Left lobe of liver (tissue), 2 donors: Measurements from ENCODE around the gene POLA1. TPM values are rescaled to one million over a fixed set of nuclear protein-coding genes. Genes with fewer than 3 reads are reported as not detected.

ENCODE experiments used
- ATAC-seq: fragments of 200-7000 bp; cut with Tn5 transposase; one replicate; pipeline ENCODE4 v1.9.1; 2020; ENCODE audit warnings: mild to moderate bottlenecking, moderate library complexity
- DNase-seq: peaks from one replicate; pipeline ENCODE4 v3.0.0-alpha.2; 2020; ENCODE audit warnings: low spot score
- total RNA-seq: library from RNA; stranded (reverse); gene quantifications from one replicate; pipeline ENCODE4 v1.2.1, GENCODE V29; 2021
- donor health status: DM: no; HTN: no; CAD: no; lungs with moderate emphysema.
- donor health status: DM: no; HTN: yes; CAD: no.

Gene POLA1
- total RNA-seq, 1 donor from 2014 or later, result 3.0 TPM

GRCh38 chrX:24682739-24683432, 10.8 kb upstream of the POLA1 start:
- ATAC-seq, result no peak
- DNase-seq, result no peak

GRCh38 chrX:24684048-24684447, 9.7 kb upstream of the POLA1 start:
- ATAC-seq (no peak), DNase-seq (no peak)

- no peak for ATAC-seq
Measured at GRCh38 chrX:24692305-24692704, 1.4 kb upstream of the POLA1 start.

GRCh38 chrX:24694825-24695224, 1.1 kb downstream of the POLA1 start:
- ATAC-seq (no peak), DNase-seq (no peak)

More at GRCh38 chrX:24692305-24692704, 1.4 kb upstream of the POLA1 start:
- no peak for DNase-seq

GRCh38 chrX:24696294-24696693, 2.6 kb downstream of the POLA1 start:
- ATAC-seq, result no peak
- DNase-seq, result no peak

DNA sequence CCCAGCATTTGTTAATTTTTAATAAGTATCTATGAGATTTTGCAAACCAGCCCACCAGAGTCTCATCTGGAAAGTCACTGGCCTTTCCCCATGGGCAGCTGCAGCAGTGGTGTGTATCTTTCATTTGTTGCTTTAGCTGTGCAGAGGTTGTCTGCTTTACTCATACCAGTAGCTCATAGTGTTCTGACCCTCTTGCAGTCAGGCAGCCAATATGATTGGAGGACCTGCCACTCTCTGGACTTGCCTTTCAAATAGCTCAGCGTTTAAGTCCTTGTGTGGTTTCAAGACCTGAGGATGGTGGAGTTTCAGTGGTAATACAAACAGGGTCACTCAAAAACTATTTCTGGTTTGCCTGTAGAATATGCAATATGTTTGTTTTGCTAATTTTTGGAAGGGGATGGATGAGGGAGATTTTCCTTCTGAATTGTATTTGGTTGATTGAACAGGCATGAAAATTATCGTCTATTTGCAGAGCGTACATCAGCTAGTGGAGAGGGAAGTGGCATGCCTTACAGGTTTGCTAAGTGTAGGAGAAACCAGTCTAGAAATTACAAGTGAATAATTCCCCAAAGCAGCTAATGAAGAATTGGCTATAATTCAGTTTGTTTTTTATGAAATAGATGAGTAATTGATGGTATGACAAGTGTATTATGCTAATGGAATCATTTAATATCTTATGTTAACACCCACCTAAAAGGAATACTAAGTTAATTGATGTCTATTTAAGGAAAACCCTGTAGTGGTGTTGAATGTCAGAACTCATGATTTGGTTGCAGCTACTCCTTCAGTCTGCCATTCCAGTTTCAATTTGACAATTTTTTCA, 8.9 kb downstream of the POLA1 start:
- DNase-seq, result no peak
- no peak for ATAC-seq

DNA sequence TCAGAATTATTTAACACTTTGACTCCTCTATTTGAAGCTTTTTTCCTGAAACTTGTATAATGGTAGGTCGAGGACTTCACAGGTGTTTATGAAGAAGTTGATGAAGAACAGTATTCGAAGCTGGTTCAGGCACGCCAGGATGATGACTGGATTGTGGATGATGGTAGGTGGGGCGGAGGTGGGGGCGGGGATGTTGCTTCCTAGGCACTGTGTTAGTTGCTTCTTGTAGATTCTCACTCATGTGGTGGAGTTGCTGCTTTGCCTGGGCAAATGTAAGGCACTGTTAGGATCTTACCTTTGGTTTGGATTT, 9.4 kb downstream of the POLA1 start:
- DNase-seq, result no peak
- no peak for ATAC-seq

DNA sequence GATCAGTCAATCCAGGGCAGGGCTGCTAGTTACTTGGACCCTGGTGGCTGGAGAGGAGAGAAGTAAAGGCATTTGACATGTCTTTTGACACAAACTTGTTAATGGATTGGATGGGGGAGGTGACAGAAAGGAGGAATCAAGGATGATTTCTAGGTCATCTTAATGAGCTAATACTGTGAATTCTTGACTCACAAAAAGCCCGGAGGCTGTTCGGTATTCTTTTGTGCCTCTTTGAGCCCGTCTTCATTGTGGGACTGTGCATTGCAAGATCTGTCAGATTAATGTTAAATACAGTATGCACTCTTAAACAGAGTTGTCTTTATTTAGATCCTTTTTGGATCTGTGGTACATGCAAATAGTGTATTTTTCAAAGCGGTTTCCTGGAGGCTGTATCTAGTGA, 25.1 kb downstream of the POLA1 start:
- ATAC-seq (no peak), DNase-seq (no peak)

GRCh38 chrX:24720036-24720435, 26.3 kb downstream of the POLA1 start:
- ATAC-seq (no peak), DNase-seq (no peak)

GRCh38 chrX:24728530-24728929, 34.8 kb downstream of the POLA1 start:
- ATAC-seq (peak; percentile 84), DNase-seq (peak; percentile 72)

GRCh38 chrX:24732766-24733500, 39.2 kb downstream of the POLA1 start:
- no peak for DNase-seq
- ATAC-seq, result no peak

DNA sequence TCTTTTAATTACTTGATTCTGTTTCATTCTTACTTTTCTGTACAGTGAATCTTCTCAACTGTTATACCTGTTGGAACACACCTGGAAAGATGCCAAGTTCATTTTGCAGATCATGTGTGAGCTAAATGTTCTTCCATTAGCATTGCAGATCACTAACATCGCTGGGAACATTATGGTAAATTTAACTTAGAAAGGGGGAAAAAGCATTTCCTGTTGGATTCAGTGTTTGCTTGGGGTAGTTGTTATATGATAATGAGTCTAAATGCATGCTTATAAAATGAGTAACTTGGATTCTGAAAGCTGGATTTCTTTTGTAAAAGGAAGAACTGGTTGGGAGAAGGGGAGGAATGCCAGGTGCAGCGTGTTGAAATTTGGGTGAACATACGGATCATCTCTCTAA, 47.6 kb downstream of the POLA1 start:
- ATAC-seq (no peak), DNase-seq (no peak)

DNA sequence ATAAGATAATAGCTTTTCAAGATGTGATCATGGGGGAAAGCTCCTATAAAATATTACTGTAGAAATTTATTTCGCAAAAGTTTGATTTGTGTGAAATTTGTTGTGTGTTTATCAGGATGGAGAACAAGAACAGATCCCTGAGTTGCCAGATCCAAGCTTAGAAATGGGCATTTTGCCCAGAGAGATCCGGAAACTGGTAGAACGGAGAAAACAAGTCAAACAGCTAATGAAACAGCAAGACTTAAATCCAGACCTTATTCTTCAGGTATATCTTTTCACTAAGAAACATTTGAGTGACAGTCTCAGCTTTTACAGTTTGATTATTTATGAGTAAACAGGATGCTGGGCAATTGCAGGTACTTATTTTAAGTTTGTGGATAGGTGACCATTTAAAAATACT, 54.5 kb downstream of the POLA1 start:
- no peak for ATAC-seq
- no peak for DNase-seq

- no peak for ATAC-seq
- no peak for DNase-seq
Measured at GRCh38 chrX:24759786-24760185, 66.1 kb downstream of the POLA1 start.

DNA sequence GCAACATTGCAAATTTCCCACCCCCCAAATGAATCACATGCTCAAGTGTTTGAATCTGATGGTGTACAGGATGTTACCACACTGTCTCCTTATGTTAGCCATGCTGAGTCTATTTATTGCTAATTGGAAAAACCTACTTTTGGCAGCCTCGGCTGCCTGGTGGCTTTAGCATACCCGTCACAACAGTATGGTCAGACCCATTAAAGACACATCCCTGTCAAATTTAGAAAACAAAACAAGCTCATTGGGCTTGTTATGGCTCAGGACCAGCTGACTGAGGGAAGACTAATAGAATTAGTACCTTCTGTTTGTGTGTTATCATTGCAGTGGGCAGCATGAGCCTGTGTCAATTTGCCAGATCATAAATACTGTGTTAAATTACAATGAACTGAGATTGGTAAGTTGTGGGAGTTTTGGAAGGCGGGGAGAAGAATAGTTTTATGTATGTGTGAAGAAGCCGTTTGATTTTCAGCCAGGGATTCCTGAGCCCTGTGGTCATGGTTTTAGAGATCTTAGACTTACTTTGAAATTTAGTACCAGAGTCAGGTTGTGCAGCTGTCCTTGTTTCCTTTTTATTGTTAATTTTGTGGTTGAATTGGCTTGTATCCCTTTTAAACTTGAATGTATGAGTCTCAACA, 66.8 kb downstream of the POLA1 start:
- DNase-seq, result no peak

DNA sequence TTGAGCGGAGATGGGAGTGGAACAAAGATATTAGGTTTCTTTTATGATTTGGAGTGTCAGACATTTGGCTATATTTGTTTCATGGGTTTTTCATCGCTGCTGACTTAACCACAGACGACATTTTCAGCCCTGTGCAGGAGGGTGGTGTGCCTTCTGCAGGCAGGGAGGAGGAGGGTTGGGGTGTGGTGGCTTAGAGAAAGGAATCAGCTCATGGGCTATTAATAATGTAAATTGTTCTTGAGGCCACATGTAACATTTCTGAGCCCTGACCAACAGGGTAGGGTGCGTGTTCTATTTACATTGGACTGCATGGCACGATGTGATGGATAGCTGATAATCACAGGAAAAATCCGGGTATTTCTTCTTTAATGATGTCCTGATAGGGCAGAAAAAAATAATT, 67.6 kb downstream of the POLA1 start:
- no peak for ATAC-seq
- DNase-seq, result no peak

More for the DNA sequence above, 66.8 kb downstream of the POLA1 start:
- ATAC-seq, result no peak

DNA sequence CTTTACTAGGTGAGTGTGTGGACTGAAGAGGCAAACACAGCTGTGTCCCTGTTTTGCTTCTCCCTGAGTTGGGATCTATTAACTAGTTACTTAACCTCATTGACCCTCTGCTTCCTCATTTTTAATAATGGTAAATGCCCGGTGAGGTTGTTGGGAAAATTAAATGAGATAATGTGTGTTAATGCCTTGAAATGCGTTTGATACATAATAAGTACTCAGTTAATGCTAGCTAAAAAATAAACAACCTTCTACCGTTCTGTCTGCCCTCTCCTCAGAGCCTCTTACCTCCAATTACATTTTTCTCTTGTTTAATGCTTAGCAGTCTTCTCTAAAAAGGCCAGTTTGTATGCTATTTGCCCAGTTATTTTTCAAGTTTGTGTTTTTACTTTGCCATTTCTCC, 70.3 kb downstream of the POLA1 start:
- no peak for ATAC-seq
- DNase-seq, result no peak

GRCh38 chrX:24767557-24767956, 73.8 kb downstream of the POLA1 start:
- ATAC-seq (no peak), DNase-seq (no peak)

DNA sequence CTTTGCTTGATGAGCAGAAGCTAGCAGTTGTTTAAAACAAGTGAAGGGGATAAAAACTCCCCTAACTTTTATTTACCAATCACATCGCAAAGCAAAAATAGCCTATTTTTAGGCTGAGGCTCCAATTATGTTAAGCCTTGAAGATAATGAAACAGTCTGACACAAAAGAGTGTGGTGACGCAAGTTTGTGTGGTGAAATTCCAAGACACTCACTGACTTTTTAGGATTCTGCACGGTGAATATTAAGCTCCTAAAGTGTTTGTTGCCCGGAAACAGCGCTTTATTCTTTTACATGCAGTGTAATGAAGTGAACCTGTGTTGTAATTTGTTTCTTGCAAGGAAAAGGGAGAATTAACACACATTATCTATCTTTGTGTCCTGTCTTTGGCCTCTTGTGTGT, 74.8 kb downstream of the POLA1 start:
- ATAC-seq (no peak), DNase-seq (no peak)

DNA sequence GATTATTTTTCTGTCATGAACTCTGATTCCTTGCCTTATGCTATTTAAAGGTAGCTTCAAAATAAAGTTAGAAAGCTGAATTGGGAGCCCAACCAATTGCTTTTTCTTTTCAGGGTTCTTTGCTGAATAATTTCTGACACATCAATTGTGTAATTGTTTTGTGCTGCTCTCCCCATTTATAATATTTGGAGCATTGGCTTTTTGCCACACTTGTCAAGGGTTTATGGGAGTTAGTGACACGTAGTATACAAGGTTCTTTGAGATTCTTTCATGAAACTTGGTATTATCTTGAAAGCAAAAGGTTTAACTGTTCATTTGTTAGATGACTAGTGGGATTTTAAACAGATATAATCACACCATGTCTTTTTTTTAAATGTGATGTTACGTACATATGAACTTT, 80.9 kb downstream of the POLA1 start:
- ATAC-seq (no peak), DNase-seq (no peak)

DNA sequence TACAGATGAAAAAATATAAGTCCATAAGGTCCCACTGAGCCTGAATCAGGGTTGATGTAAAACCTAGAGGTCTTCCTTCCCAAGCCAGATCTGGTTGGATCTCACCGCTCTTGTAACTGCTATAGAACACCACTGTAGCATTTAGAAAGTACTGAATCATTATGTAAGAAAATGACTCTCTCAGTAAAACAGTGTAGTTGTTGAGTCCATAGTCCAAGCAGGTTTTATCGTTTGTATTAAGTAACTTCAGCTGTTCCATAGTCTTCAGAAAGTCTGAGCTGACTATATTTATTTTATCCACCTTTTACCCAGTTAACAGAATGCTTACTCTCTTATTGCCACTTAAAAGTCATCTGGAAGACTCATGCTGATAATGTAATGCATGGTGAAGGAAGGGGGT, 82.2 kb downstream of the POLA1 start:
- ATAC-seq (peak; percentile 78), DNase-seq (no peak)
